ENCODE results near the gene DGKD.

Gene DGKD

DNA sequence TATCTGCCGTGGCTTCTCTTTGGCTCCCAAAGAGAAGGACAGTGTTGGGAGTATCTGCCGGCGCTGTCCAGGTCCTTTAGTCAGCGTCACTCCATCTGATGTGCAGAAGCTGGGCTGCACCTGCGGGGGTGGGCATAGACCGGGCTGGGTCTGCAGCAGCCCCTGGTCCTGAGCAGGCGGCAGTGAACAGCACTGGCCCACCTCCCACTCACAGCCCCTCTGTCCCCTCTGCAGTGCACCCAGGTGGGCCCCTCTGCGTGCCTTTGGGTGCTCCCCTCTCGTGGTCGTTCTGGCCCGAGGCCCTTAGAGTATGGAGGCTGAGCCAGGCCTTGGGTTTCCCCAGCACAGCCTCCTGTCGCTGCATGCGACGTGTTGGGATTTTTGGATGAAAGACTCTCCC lies 116.5 kb downstream of the DGKD start:
- peaks cover 15 to 75% (median 43%) of the 10 kb centered on the region in 4 experiments for H3K36me3 ChIP-seq (ENCODE audit: control insufficient read depth in 4 of 4, insufficient read depth in 4 of 4, low read length in 3 of 4)
- no peak for DNase-seq
- POLR2A ChIA-PET: no interaction called here

DNA sequence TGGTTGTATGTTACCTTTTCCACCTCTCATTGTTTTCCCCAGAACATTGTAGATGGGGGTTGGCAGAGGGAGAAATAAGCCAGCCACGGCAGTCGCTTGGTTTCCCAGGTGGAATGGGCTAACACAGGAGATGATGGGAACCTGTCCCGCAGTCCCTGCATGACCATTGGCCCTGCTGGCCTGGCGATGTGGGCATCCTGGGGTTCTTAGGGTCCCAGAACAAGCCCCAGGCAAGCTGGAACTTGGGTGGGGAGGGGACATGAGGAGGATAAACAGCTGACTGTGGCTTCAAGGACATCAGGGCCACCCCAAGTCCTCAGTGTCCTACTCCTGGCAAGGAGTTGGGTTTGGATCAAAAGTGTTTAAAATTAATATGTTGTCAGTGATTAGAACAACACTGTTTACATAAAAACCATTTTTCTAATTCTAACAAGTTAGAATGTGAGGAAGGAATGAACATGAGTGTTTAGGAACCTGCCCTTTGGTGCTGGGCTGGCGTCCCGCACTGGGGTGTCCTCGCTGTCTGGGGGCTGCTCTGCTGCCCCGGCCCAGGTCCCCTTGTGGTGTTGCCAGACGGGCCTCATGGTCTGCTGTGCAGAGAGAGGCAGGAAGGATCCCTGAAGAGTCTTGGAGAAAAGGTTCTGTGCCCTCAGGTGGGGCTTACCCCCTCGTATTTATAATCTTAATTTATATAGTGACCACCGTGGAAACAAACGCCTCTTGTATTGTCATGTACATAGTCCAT lies 117.2 kb downstream of the DGKD start:
- H3K4me3 ChIP-seq (ENCODE audit: control insufficient read depth in 1 of 7, extremely low read depth in 1 of 7, insufficient read depth in 4 of 7, low read depth in 2 of 7, low read length in 6 of 7): no peak overlapping the region
- ChIA-PET CTCF (no interaction called here), POLR2A (no interaction called here)
- H3K9me3 ChIP-seq (ENCODE audit: control extremely low read depth in 1 of 5, control insufficient read depth in 4 of 5, insufficient read depth in 2 of 5, low read depth in 1 of 5, low read length in 4 of 5): no peaks in the 10 kb centered on the region
- 100% methylated on average over 7 of the region's 12 CpGs for WGBS (ENCODE audit: insufficient coverage)
- H3K36me3 ChIP-seq (ENCODE audit: control insufficient read depth in 4 of 4, insufficient read depth in 4 of 4, low read length in 3 of 4): peaks cover 15 to 70% (median 45%) of the 10 kb centered on the region in 4 experiments
- H3K27ac ChIP-seq (ENCODE audit: insufficient read depth in 1 of 2, low read depth in 1 of 2, low read length in 2 of 2, poor library complexity in 1 of 2, severe bottlenecking in 2 of 2): no peak overlapping the region
- H3K4me1 ChIP-seq (ENCODE audit: control extremely low read depth in 1 of 4, control insufficient read depth in 4 of 4, insufficient read depth in 4 of 4, low read length in 3 of 4): no peaks in the 10 kb centered on the region
- no peak for DNase-seq
- H3K27me3 ChIP-seq (replicated peaks in 2 of 5; ENCODE audit: control insufficient read depth in 4 of 5, insufficient read depth in 5 of 5, low read length in 4 of 5): no peaks in the 10 kb centered on the region

More for the DNA sequence above, 116.5 kb downstream of the DGKD start:
- 100% methylated on average over 7 of the region's 14 CpGs for WGBS (ENCODE audit: insufficient coverage)
- Histone ChIP-seq H3K4me3 (ENCODE audit: control insufficient read depth in 1 of 7, extremely low read depth in 1 of 7, insufficient read depth in 4 of 7, low read depth in 2 of 7, low read length in 6 of 7) (no peak overlapping the region), H3K27me3 (replicated peaks in 2 of 5; ENCODE audit: control insufficient read depth in 4 of 5, insufficient read depth in 5 of 5, low read length in 4 of 5) (no peaks in the 10 kb centered on the region), H3K4me1 (ENCODE audit: control extremely low read depth in 1 of 4, control insufficient read depth in 4 of 4, insufficient read depth in 4 of 4, low read length in 3 of 4) (no peaks in the 10 kb centered on the region), H3K27ac (ENCODE audit: insufficient read depth in 1 of 2, low read depth in 1 of 2, low read length in 2 of 2, poor library complexity in 1 of 2, severe bottlenecking in 2 of 2) (no peak overlapping the region), H3K9me3 (ENCODE audit: control extremely low read depth in 1 of 5, control insufficient read depth in 4 of 5, insufficient read depth in 2 of 5, low read depth in 1 of 5, low read length in 4 of 5) (peaks cover 0 to 1% (median 0%) of the 10 kb centered on the region in 5 experiments)
- CTCF ChIA-PET: no interaction called here

DNA sequence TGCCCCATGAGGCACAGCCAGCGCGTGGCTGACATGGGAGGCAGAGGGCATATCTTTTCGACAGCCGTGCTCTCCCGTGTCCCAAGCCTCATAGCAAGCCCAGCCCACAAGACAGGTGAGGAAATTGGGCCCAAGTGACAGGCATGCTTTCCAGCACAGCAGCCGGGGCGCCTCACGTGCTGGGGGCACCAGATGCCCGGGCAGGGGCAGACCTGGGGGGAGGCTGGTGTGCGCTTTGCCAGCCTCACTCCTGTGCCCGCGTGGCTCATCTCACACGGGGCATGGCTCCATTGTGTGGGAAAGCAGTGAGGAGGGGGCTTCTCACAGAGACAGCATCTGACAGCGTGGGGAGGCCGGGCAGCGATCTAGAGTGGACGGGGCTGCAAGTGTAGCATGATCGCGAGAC lies 119.1 kb downstream of the DGKD start:
- Histone ChIP-seq H3K36me3 (ENCODE audit: control insufficient read depth in 4 of 4, insufficient read depth in 4 of 4, low read length in 3 of 4) (peaks cover 12 to 64% (median 38%) of the 10 kb centered on the region in 4 experiments), H3K27me3 (replicated peaks in 2 of 5; ENCODE audit: control insufficient read depth in 4 of 5, insufficient read depth in 5 of 5, low read length in 4 of 5) (no peaks in the 10 kb centered on the region), H3K27ac (ENCODE audit: insufficient read depth in 1 of 2, low read depth in 1 of 2, low read length in 2 of 2, poor library complexity in 1 of 2, severe bottlenecking in 2 of 2) (no peak overlapping the region), H3K9me3 (ENCODE audit: control extremely low read depth in 1 of 5, control insufficient read depth in 4 of 5, insufficient read depth in 2 of 5, low read depth in 1 of 5, low read length in 4 of 5) (no peaks in the 10 kb centered on the region), H3K4me3 (ENCODE audit: control insufficient read depth in 1 of 7, extremely low read depth in 1 of 7, insufficient read depth in 4 of 7, low read depth in 2 of 7, low read length in 6 of 7) (no peak overlapping the region), H3K4me1 (ENCODE audit: control extremely low read depth in 1 of 4, control insufficient read depth in 4 of 4, insufficient read depth in 4 of 4, low read length in 3 of 4) (no peaks in the 10 kb centered on the region)
- 98% methylated on average over 13 of the region's 19 CpGs for WGBS (ENCODE audit: insufficient coverage)
- POLR2A ChIA-PET: no interaction called here
- CTCF ChIA-PET: interaction anchor here (1.0 kb wide), 1 partner anchor 11 kb away, joined by 3 read pairs; no protein-coding TSS in a partner anchor
- DNase-seq: no peak

DNA sequence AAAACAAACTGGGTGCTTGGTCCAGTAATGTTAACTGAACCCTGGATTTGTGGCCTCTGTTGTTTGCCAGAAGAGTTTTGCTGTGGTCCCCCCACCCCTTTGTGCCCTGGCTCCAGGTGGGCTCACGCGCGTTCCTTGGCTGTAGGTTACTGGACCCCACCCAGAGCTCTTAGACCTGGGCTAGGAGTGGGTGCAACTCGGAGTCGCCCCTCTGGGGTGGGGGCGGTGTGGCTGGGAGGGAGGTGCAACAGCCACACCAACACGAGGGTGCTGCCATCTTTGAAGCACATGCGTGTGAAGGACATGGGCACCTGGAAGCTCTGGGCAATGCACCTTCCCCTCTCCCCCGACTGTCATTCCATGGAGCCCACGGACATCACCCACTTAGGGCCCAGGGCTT lies 119.6 kb downstream of the DGKD start:
- DNase-seq: no peak
- peaks cover 9 to 59% (median 34%) of the 10 kb centered on the region in 4 experiments for H3K36me3 ChIP-seq (ENCODE audit: control insufficient read depth in 4 of 4, insufficient read depth in 4 of 4, low read length in 3 of 4)
- no peaks in the 10 kb centered on the region for H3K4me1 ChIP-seq (ENCODE audit: control extremely low read depth in 1 of 4, control insufficient read depth in 4 of 4, insufficient read depth in 4 of 4, low read length in 3 of 4)
- H3K27ac ChIP-seq (ENCODE audit: insufficient read depth in 1 of 2, low read depth in 1 of 2, low read length in 2 of 2, poor library complexity in 1 of 2, severe bottlenecking in 2 of 2): no peak overlapping the region
- 98% methylated on average over 6 of the region's 10 CpGs for WGBS (ENCODE audit: insufficient coverage)
- no peaks in the 10 kb centered on the region for H3K27me3 ChIP-seq (replicated peaks in 2 of 5; ENCODE audit: control insufficient read depth in 4 of 5, insufficient read depth in 5 of 5, low read length in 4 of 5)
- H3K9me3 ChIP-seq (ENCODE audit: control extremely low read depth in 1 of 5, control insufficient read depth in 4 of 5, insufficient read depth in 2 of 5, low read depth in 1 of 5, low read length in 4 of 5): no peaks in the 10 kb centered on the region
- CTCF ChIA-PET: interaction anchor here (0.7 to 1.0 kb wide), 2 partner anchors 10 to 237 kb away, joined by 3 read pairs; no protein-coding TSS in a partner anchor
- POLR2A ChIA-PET: no interaction called here
- H3K4me3 ChIP-seq (ENCODE audit: control insufficient read depth in 1 of 7, extremely low read depth in 1 of 7, insufficient read depth in 4 of 7, low read depth in 2 of 7, low read length in 6 of 7): no peak overlapping the region

DNA sequence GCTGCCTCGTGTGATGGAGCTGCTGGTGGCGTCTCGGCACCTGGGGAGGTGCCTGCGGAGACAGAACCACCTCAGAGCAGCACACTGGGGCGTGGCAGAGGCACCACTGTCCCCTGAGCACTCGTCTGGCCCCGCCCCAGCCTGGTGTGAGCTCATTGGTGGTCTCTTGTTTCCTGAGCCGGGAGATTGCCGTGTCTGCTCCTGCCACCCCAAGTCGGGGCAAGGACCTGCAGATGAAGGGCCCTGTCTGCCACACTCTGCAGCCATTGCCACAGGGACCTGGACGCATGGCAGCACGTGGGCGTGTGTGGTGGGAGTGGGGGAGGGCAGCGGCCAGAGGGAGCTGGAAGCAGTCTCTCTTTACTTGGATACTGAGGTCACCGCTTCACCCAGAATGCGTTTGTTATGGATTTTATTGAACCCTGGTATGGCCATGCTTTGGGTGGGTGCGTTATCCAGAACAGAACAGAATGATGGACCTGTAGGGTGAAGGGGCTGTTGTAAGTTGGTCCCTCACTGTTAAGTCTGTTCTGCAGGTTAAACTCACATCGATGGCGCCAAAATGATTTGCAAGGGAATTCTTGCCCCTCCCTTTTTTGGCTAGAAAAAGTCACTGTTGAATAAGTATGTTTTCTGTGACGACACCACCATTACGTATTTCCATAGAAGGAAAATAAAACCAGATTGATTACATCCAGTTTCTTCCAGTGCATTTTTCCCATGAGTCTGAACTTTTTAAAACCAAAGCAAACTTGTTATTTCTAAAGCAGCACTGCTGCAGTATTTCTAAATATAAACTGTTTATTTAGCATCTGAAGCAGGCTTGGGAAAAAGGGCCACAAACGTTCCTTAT lies 120.2 kb downstream of the DGKD start:
- H3K4me1 ChIP-seq (ENCODE audit: control extremely low read depth in 1 of 4, control insufficient read depth in 4 of 4, insufficient read depth in 4 of 4, low read length in 3 of 4): no peaks in the 10 kb centered on the region
- ChIA-PET POLR2A (no interaction called here), CTCF (interaction anchor here (0.7 to 1.0 kb wide), 2 partner anchors 10 to 237 kb away, joined by 3 read pairs; no protein-coding TSS in a partner anchor)
- H3K27me3 ChIP-seq (replicated peaks in 2 of 5; ENCODE audit: control insufficient read depth in 4 of 5, insufficient read depth in 5 of 5, low read length in 4 of 5): no peaks in the 10 kb centered on the region
- WGBS (ENCODE audit: insufficient coverage): 94% methylated on average over 19 of the region's 22 CpGs
- DNase-seq: no peak
- H3K27ac ChIP-seq (ENCODE audit: insufficient read depth in 1 of 2, low read depth in 1 of 2, low read length in 2 of 2, poor library complexity in 1 of 2, severe bottlenecking in 2 of 2): no peak overlapping the region
- H3K9me3 ChIP-seq (ENCODE audit: control extremely low read depth in 1 of 5, control insufficient read depth in 4 of 5, insufficient read depth in 2 of 5, low read depth in 1 of 5, low read length in 4 of 5): no peaks in the 10 kb centered on the region
- H3K36me3 ChIP-seq (ENCODE audit: control insufficient read depth in 4 of 4, insufficient read depth in 4 of 4, low read length in 3 of 4): peaks cover 9 to 52% (median 29%) of the 10 kb centered on the region in 4 experiments
- no peak overlapping the region for H3K4me3 ChIP-seq (ENCODE audit: control insufficient read depth in 1 of 7, extremely low read depth in 1 of 7, insufficient read depth in 4 of 7, low read depth in 2 of 7, low read length in 6 of 7)

DNA sequence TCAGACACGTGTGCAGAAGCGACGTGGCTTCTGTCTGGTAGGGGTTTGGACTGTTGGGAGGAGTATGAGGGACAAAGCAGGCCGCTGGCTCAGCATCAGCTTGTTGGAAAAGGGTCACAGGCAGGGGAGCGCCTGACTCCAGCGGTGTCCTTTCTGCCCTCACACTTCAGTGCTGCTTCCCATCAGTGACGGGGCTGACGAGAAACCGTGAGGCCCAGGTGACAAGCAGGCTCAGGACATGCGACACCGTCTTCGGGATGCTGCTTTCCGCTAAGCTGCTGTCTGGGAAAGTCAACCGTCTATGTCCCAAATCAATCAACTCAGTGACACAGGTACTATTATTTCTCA lies 121.7 kb downstream of the DGKD start:
- DNase-seq: no peak
- H3K36me3 ChIP-seq (ENCODE audit: control insufficient read depth in 4 of 4, insufficient read depth in 4 of 4, low read length in 3 of 4): peaks cover 7 to 50% (median 20%) of the 10 kb centered on the region in 4 experiments
- WGBS (ENCODE audit: insufficient coverage): 97% methylated on average over 6 of the region's 14 CpGs

More for the DNA sequence above, 121.7 kb downstream of the DGKD start:
- ChIA-PET POLR2A (no interaction called here), CTCF (no interaction called here)
- H3K4me3 ChIP-seq (ENCODE audit: control insufficient read depth in 1 of 7, extremely low read depth in 1 of 7, insufficient read depth in 4 of 7, low read depth in 2 of 7, low read length in 6 of 7): no peak overlapping the region
- no peaks in the 10 kb centered on the region for H3K27me3 ChIP-seq (replicated peaks in 2 of 5; ENCODE audit: control insufficient read depth in 4 of 5, insufficient read depth in 5 of 5, low read length in 4 of 5)
- no peaks in the 10 kb centered on the region for H3K4me1 ChIP-seq (ENCODE audit: control extremely low read depth in 1 of 4, control insufficient read depth in 4 of 4, insufficient read depth in 4 of 4, low read length in 3 of 4)
- H3K27ac ChIP-seq (ENCODE audit: insufficient read depth in 1 of 2, low read depth in 1 of 2, low read length in 2 of 2, poor library complexity in 1 of 2, severe bottlenecking in 2 of 2): no peak overlapping the region
- no peaks in the 10 kb centered on the region for H3K9me3 ChIP-seq (ENCODE audit: control extremely low read depth in 1 of 5, control insufficient read depth in 4 of 5, insufficient read depth in 2 of 5, low read depth in 1 of 5, low read length in 4 of 5)
